HG02763 (cell line): Measurements from ENCODE around the gene ATP2C2.

ENCODE experiments used
- ATAC-seq: cut with Tn5 transposase; IDR thresholded peaks from one replicate; pipeline ENCODE4 v1.9.1; 2021; ENCODE audit warnings: mild to moderate bottlenecking, moderate library complexity; ENCODE audit not compliant: unreplicated experiment

ATP2C2 gene

DNA sequence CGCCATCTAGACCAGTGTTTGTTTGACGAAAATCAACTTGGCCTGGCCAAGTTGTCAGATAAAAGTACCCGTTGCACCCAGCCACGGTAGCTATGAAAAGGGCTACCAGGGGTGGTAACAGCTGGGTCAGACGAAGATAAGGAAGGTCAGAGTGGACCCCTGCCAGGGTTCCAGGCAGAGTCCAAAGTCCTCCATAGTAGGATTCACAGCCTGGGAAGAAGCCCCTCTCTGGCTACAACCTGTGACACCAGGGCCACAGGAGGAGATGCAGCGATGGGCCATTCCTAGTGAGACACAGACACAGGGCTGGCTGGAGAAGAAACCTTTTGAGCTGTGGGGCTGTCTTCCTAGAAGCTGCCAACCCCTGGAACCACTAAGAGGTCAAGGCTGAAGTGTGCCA, 96.8 kb downstream of the ATP2C2 start:
- ATAC-seq: no peak

DNA sequence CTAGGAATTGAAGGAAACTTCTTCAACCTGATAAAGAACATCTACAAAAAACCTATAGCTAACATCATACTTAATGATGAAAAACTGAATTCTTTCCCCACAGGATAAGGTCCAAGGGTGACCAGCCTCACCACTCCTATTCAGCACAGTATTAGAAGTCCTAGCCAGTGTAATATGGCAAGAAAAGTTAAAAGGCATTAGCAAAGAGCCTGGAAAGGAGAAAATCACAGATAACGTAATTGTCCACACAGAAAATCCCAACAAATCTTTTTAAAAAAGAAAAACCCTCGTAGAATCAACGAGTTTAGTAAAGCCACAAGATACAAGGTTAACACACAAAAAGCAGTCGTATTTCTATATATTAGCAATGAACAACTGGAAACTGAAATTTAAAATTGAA, 98.4 kb downstream of the ATP2C2 start:
- no peak for ATAC-seq

DNA sequence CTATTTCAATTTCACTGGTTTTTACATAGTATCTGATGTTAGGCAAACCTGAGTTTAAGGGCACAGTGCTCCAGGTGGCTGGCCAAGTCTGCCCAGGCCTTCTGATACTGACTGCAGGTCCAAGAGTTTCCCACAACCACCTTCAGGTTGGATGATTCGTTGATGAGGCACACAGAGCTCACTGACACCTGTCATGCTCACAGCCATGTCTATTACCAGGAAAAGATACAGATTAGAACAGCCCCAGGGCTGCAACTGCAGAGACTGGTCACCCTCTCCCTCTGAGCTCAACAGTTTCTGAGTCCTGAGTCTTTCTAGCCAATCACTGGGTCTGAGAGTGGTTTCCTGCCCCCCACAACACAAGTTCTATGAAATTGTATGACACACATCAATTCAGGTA, 98.9 kb downstream of the ATP2C2 start:
- ATAC-seq: no peak

DNA sequence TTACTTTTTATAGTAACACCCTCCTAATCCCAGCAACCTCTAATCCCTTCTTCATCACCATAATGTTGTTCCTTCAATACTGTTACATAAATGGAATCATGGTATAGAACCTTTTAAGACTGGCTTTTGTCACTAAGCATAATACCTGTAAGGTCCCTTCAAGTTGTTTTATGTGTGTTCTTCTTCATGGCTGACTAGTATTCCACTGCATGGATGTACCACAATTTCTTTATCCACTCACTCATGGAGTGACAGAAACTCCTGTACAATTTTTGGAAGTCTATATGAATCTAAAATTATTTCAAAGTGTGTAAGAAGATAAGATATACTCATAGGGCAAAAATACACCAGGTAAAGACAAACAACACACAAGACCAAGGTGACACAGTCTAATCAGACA, 99.4 kb downstream of the ATP2C2 start:
- ATAC-seq: no peak

DNA sequence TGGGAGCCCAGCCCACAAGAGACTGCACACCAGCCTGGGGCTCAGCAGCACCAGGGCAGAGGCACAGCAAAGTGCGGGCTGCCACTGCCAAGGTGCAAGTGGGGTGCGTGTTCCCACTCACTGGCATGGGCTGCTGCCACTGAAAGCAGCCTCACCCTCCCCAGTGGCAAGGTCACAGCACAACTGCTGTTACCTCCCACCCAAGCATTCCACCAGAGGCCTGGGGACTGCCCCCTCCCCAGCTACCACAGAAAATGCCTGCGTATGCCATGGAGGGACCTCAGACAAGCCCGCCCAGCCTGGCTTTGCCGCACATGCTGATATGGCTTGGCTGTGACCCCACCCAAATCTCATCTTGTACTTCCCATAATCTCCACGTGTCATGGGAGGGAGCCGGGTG, 103.0 kb downstream of the ATP2C2 start:
- ATAC-seq: no peak

DNA sequence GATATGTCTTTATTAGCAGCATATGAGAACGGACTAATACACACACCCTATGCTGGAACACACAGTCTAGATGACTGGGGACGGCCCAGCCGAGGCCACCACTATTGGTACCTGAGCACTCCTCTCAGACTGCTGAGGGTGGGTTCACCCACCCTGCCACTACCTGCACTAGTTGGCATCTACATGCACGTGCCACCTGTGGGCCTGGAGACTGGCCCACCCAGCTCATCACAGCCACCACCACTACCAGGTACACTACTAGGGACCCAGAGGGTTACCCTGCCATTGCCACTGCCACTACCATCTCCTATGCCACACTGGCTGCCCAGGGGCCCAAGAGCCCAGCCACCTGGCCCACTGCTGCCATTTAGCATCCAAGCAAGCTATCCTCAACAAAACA, 103.6 kb downstream of the ATP2C2 start:
- ATAC-seq: no peak

DNA sequence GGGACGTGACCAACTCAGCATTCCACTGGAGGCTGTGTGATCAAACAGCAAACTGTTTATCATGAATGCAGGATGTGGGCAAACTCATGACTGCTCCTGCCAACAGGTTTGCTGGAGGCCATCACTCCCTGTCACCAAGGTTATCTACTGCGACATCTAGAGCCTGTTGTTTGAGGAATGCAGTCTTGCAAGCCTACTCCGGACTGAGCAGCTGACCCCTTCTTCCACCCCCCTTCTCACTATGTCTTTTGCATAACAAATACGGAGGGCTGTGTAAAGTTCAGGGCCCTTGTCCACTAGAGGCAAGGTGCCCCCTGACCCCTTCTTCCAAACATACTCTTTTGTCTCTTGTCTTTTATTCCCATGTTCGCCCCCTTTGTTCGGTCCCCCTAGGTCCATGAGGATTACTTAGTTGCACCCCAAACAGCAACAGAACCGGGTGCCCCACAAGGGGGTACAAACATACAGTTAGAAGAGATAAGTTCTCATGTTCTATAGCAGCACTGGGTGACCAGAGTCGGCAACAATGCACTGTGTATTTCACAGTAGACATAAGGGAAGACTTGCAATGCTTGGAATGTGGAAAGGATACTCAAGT, 107.4 kb downstream of the ATP2C2 start:
- no peak for ATAC-seq

DNA sequence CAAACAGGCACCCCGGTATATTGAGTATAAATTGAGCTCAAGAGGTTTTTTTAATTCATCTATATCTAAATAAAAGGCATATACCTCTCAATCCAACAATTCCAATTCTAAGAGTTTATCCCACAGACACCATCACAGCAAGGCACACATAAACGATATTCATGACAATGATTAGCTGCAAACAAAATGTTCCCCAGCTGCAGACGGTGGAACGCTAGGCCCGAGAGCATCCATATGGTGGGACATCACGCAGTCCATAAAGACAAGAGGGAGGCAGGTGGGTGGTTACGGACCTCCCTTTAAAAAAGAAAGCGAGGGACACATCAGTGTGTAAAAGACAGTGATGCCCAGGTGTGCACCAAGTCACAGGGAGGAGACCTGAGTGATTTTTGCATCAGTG, 108.1 kb downstream of the ATP2C2 start:
- ATAC-seq: no peak

DNA sequence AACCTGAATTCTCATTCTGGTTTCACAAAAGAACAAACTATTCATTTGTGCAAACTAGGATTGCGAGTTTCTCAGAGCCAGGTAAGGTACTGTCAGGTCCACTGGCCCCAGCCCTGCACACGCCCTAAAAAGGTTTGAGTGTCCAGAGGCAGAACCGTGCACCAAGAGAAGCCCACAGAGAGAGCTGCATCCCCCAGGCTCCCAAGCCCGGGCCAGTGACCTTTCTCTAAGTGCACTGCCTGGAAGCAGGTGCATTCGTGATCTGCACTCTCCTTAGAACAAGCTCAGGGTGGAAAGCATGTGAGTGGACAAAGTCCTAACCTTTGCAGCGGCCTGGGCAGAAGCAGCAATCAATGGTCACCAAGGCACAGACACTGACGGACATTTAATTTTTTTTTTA, 109.3 kb downstream of the ATP2C2 start:
- ATAC-seq: no peak

DNA sequence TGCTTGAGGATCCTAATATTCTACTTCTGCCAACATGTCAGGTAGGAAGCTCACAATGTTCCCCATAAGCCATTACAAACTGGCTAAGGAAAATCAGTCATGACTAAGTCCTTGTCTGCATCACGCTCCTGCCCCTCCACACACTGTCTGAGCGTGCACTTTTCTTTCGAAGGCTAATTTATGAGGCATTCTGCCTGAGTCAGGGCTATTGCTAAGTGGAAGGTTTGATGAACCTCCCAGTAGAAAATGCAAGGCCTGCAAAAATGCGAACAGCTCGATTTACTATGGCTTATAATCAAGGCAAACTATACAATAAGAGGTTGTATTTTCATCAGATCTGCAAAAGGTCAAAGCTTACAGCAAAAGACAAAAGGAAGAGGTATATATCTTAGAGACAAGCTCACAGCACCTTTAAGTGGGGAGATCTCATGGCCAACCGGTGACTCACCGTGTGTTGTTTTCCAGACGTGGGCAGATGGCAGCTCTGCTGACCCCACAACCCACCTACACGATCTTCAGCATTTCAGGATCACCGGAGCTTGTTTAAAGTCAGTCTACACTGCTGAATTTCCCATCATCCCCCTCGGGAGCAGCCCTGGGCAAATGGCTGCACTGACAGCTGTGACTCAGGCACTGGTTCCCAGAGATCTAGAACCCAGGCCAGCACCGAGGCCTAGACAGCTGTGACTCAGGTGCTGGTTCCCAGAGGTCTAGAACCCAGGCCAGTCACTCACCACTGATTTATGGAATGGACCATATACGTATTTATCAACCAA, 110.0 kb downstream of the ATP2C2 start:
- no peak for ATAC-seq

DNA sequence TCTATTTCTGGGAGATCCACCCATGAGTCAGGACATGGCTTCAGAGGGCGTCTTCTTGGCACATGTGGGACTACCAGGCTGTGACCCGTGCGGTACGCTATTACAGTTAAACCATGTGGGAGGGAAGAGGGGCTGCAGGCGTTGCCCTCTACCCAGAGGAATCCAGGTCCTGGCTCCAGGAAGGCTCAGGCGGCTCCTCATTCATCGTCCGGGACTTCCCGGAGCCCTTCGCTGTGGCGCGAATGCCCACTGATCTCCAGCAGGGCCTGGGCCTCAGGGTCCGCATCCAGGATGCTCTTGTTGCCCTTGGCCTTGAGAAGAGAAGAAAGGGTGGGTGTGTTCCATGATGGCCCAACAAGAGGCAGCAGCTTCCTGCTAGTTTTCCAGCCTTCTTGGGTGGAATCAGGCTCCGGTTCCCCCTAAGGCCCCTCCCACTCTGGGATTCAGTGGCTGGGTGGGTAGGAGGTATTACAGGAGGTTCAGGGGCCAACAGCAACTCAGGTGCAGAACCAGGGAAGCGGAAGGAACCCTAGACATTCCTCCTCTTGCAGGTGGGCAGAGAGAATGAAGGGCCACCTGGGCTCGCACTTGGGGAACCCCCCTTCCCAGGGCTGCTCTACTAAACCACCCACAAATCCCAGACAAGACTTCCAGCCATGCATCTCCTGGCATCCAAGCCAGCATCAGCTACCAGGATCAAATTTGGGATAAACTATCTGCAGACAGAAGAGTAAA, 111.5 kb downstream of the ATP2C2 start:
- ATAC-seq: no peak

DNA sequence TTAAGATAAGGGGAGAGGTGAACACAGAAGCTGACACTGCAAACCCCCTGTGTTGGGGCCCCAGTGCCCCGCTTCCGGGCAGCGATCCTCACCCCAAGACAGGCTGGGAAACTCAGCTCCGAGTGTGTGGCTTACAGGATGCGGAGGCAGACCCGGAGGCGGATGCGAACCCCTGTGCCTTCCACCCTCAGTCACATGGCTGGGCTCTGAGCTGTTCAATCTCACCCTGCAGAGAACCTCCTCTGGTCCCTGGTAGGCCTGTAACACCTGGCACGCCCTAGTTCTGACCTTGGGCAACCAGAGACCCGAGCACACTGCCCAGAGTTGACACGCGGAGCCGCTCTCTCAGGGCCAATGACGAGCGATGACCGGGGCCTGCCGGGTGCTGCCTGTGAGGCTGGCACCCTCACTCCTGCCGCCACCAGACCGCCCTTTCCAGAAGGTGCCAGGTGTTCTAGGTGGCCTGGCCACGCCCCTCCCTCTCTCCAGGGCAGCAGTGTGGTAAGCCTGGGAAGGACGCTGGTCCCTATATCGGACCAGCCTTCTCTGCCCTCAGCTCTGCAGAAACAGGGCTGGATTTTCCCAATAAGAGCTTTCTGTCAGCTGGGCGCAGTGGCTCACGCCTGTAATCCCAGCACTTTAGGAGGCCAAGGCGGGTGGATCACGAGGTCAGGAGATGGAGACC, 112.9 kb downstream of the ATP2C2 start:
- ATAC-seq: no peak

DNA sequence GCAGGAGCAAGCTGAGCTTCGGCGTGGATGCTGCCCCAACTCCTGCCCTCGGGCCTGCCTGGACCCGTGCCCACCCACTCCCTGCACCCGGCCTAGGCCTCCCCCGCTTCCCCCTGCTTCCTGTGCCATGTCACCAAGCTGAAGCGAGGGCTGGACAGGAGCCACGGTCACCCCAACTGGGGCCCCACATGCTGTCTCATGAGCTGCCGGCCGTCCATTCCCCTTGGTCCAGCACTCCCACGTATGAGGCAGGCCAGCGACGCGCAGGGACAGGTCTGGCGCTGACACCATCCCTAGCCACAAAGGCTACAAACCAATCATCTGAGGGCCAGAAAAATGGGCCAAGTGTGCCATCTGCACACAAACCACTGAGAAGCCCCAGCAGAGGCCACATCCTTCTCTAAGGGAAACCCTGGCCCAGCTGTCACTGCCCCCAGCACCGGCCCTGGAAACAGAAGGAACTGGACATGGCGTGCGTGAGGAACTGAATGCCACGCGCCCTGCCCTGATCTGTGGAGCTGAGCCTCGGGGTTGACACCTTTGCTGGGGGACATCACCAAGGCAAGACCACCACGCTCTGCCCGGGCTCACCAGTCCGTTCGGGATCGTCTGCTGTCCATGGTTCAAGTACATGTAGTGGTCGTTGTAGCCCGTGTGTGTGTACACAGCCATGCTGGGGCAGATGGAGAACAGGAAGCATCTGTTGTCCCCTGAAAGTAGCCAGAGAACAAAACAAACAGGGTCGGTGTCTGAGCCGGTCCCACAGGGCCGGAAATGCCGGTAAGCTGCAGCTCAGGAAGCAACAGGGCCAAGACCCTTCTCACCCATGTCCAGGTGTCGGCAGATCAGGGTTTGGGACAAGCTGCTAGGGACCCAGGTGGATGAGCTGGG, 113.9 kb downstream of the ATP2C2 start:
- ATAC-seq: no peak

DNA sequence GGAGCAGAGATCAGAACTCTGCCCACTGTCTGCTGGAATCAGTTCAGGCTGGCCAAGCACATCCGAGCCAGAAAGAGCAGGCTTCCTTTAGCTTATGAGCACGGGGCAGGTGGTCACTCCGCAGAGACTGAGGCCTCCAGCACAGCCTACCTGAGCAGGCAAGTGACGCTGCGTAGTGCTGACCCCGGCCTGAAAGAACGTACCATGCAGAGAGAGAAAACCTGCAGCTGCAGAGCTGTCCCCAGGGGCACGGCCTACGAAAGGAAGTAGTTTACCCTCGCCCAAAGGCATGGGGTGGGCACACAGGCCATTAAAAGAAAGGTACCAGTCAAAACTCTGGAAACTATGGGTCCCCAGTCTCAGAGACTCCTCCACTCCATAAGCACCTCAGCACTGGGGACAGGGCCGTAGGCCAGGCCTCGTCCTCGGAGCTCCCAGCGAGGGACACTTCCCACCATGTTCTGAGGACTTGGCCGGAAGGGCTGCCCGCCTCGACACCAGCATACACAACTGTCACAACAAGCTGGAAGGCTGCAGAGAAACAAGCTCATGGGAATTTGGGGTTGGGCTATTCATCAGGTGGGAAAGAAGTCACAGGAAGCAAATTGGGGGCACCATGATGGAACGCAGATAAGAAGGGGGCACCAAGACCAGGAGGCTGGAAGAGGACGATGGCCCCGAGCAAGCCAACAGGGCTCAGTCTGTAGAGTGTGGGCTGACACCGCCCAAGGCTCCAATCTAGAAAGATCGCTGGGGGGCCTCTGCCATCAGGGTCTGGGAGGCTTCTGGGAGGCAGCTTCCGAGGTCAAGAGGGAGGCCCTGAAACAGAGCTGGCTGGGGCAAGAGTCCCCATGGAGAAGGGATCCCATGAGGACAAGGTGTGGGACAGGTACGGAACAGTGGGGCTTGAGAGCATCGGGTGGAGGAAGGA, 114.9 kb downstream of the ATP2C2 start:
- ATAC-seq: no peak

DNA sequence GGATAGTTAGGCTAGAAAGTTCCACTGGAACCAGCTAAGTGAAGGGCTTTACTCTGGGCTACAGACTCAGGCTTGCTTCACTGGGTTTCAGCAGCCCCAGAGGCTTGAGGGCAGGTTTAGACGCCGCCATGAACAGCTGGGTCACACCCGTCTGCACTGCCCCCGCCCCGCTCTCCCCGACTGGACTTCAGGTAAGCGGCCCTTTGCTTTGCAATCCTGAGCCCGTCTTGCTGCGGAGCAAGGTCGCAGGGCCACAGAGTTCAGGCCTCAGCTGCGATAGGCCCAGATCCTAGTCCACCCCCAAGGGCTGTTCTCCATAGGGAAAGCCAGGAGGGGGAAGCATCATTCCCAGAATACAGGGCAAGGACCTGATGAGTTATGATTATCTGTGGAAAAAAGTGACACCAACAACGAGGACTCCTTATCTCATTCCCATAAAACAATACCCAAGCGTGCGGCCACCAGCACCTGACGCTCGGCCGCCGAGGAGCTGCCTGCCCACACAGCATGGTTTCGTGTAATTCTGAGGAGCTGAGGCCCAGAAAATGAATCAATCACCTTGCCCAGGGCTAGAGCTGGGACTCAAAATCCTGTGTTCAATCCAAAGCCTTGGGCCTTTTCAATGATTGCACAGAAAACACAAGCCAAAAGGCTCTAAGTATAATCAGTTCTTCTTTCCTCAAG, 115.7 kb downstream of the ATP2C2 start:
- no peak for ATAC-seq

DNA sequence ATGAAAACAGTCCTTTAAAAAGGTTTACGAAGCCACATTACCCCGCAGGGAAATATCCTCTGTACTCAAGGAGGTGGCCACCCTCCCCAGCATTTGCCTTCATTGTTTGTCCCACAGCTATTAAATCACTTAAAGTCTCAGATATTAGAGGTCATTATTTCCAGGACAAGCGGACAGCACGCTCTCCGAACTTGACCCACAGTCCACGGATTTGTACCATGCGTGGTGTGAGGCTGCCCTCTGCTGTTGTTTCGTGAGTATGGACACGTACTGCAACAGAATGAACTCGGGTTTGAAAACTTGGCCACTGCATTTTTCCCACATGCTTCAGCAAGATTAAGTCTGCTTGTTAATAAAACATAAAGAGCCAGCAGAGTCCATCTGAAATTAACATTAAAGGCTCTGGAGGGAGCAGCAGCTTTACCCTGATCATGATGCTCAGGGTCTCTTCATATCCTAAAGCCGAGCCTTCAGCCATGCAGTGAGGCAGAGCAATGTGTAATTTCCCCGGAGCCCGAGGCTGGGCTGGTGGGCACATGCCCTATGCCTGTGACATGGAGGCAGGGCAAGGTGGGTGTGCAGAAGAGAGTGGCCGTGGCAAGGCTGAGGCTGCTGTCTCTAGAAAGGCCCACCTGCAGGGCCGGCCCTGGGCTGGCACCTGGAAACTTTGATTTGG, 116.4 kb downstream of the ATP2C2 start:
- ATAC-seq: no peak

DNA sequence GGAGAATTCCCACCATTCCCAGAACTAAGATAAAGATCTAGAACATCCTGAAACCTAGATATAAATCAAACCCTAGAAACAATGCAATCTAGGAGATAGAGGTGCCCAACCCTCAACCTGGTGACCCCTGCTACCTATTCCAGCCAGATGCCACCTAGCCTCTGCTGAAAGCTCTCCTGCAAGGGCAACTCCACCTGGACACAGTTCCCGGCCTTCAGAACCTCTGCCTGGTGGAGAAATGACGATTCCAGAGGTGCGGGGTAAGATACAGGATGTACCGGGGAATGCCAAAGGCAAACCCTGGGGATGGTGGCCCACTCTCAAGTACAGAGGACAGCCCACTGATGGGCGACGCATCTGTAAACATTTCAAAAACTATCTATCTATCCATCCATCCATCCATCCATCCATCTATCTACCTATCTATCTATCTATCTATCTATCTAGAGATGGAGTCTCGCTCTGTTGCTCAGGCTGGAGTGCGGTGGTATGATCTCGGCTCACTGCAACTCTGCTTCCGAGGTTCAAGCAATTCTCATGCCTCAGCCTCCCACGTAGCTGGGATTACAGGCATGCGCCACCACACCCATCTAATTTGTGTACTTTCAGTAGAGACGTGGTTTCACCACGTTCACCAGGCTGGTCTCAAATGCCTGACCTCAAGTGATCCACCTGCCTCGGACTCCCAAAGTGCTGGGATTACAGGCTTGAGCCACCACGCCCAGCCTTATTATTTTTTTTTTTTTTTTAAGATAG, 117.1 kb downstream of the ATP2C2 start:
- no peak for ATAC-seq

DNA sequence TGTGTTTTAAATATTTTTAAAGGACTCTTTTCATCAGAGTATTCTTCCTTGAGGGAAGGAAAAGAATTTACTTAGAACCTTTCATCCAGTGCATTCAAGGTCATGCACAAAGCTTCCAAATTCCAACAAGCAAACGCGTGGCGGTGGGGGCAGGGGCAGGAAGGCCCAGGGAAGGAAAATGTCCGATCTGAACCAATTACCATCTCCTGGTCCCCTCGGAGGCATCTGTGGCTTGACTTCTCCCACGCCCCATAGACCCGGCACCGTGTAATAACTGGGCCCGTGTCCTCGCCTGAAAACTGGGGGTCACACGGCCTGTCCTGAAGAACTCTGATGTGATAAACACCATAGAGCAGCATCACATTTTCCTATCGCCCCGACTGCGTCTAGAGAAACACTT, 117.8 kb downstream of the ATP2C2 start:
- ATAC-seq: no peak
